ENCODE results near the gene SHC2. TPM values are rescaled to one million over a fixed set of nuclear protein-coding genes. Genes with fewer than 3 reads are reported as not detected.
"Not testable (repeated sequence)": the region's sequence is repeated elsewhere in the genome, so short reads cannot be mapped to it uniquely, and the experiment has no call there.

Gene SHC2
- total RNA-seq, 1 donor from 2014 or later = 2.1 TPM

DNA sequence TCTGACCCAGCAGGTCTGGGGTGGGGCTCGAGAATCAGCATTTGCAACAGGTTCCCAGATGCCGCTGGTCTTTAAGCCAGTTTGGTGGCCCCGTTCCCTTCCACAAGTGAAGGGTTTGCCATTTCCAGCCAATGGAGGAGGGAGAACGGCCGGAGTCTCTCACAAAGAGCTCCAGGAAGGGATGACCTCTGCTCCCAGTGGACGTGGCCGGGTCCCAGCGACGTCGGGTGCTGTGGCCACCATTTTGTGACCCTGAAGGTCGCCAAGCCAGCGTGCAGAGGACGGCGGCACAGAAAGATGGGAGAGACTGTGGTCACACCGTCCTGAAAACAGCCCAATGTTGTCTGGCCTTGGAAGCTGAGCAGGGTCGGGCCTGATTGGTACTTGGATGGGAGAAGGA is 8.0 kb downstream of the SHC2 start:
- no peak overlapping the region for H3K4me3 ChIP-seq (ENCODE audit: low read depth, low read length)
- TF ChIP-seq, protein P1, sequence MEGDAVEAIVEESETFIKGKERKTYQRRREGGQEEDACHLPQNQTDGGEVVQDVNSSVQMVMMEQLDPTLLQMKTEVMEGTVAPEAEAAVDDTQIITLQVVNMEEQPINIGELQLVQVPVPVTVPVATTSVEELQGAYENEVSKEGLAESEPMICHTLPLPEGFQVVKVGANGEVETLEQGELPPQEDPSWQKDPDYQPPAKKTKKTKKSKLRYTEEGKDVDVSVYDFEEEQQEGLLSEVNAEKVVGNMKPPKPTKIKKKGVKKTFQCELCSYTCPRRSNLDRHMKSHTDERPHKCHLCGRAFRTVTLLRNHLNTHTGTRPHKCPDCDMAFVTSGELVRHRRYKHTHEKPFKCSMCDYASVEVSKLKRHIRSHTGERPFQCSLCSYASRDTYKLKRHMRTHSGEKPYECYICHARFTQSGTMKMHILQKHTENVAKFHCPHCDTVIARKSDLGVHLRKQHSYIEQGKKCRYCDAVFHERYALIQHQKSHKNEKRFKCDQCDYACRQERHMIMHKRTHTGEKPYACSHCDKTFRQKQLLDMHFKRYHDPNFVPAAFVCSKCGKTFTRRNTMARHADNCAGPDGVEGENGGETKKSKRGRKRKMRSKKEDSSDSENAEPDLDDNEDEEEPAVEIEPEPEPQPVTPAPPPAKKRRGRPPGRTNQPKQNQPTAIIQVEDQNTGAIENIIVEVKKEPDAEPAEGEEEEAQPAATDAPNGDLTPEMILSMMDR (conservative IDR thresholded peaks at IDR 0.05; ENCODE audit: low read depth, low read length) = no peak
- no peak for DNase-seq (ENCODE audit: low read depth)

DNA sequence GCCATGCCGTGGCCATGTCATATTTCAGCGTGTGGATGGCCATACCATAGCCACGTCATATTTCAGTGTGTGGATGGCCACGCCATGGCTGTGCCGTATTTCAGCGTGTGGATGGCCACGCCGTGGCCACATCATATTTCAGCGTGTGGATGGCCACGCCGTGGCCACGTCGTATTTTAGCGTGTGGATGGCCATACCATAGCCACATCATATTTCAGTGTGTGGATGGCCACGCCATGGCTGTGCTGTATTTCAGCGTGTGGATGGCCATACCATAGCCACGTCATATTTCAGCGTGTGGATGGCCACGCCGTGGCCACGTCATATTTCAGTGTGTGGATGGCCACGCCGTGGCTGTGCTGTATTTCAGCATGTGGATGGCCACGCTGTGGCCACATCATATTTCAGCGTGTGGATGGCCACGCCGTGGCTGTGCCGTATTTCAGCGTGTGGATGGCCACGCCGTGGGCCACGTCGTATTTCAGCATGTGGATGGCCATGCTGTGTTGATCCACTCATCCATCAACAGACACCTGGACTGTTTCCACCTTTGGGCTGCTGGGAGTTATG is 9.8 kb downstream of the SHC2 start:
- H3K4me3 ChIP-seq (ENCODE audit: low read depth, low read length); DNase-seq (ENCODE audit: low read depth): not testable (repeated sequence)

DNA sequence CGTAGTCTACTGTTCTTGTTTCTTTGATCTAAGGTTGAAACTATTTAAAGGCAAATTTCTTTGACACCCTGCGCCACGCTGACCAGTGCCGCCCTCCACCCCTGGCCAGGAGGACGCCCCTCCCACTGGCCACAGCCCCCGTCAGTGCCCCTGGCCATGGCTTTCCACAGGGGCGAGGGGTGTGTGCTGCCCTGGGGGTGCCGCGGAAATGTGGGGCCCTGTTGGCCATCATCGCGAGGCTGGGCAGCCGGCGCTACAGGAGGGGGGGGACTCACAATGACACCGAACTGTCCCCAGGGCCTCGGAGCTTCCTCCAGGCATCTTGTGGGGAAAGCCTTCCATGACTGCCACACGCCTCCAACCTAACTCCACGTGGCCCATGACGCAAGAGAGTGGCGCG is 10.9 kb downstream of the SHC2 start:
- TF ChIP-seq, protein P1 (conservative IDR thresholded peaks at IDR 0.05; ENCODE audit: low read depth, low read length) = no peak
- DNase-seq (ENCODE audit: low read depth) = no peak
- H3K4me3 ChIP-seq (ENCODE audit: low read depth, low read length) = no peak overlapping the region

DNA sequence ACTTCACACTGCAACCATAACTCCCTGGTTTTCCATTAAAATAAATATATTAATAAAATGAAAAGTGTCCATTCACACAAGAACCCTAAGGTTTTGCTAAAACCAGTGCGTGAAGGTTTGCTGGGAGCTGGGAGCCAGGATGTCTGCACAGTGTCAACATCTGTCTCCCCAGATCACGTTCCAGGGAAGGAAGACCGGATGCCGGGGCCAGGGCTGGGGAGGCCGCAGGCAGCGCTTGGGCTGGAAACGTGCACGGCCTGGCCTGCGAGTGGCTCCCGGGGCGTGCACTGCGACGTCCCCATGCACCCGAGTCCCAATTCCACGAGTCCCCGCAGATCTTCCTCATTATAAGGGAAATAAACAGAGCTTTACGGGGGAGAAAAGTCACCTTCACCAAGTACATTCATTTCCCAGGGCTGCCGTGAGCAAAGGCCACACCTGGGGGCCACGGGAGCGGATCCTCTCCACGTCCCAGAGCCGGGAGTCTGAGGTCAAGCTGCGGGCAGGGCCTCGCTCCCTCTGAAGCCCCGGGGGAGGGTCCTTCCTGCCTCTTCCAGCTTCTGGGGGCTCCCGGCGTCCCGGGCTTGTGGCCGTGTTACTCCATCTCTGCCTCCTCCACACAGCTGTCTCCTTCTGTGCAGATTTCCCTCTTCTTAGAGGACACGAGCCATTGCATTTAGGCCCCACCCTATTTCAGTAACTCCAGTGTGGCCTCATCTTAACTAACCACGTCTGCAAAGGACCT is 12.8 kb downstream of the SHC2 start:
- TF ChIP-seq, protein P1 (conservative IDR thresholded peaks at IDR 0.05; ENCODE audit: low read depth, low read length) = no peak
- no peak overlapping the region for H3K4me3 ChIP-seq (ENCODE audit: low read depth, low read length)
- no peak for DNase-seq (ENCODE audit: low read depth)

DNA sequence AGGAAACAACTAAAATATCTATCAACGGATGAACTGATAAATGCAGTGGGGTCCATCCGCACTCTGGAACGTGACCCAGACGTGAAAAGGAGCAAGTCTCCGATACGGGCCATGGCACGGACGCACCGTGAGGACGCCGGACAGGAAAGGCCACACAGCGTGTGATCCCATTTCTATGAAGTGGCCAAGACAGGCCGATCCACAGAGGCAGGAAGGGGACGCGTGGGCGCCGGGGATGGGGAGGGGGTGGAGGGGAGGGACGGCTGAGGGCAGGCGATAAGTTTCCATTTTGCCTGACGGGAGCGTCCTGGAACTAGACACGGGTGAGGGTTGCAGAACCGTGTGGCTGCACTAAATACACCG is 13.8 kb downstream of the SHC2 start:
- no peak overlapping the region for H3K4me3 ChIP-seq (ENCODE audit: low read depth, low read length)
- no peak for DNase-seq (ENCODE audit: low read depth)
- TF ChIP-seq, protein P1 (conservative IDR thresholded peaks at IDR 0.05; ENCODE audit: low read depth, low read length) = no peak

DNA sequence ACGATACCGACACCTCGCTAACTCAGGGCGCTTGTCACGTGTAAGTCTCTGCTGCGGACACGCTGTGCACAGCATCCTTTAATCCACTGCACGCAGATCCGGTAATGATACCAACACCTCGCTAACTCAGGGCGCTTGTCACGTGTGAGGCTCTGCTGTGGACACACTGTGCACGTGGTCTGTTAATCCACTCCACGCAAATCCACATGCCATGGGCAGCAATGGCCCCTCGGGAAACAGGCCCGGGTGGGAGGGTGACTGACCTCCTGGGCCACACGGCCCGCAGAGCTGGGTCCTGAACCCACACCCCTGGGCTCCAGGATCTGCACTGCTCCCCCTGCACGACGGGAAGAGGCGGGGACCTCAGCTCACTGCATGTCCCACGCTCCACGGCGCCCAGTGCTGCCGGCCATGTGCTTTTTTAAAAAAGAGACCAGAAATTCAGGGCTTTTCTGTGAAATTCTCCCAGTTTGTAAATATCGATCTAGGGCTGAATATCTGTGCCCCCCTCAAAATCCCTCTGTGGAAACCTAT is 16.1 kb downstream of the SHC2 start:
- TF ChIP-seq, protein P1 (conservative IDR thresholded peaks at IDR 0.05; ENCODE audit: low read depth, low read length) = no peak
- H3K4me3 ChIP-seq (ENCODE audit: low read depth, low read length) = no peak overlapping the region
- DNase-seq (ENCODE audit: low read depth) = no peak

DNA sequence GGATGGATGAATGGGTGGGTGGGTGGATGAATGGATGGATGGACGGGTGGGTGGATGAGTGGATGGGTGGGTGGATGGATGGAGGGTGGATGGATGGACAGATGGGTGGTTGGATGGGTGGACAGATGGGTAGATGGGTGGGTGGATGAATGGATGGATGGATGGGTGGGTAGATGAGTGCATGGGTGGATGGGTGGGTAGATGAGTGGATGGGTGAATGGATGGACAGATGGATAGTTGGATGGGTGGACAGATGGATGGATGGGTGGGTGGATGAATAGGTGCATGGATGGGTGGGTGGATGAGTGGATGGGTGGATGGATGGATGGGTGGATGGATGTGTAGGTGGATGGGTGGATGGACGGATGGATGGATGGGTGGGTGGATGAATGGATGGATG is 17.8 kb downstream of the SHC2 start:
- TF ChIP-seq, protein P1 (conservative IDR thresholded peaks at IDR 0.05; ENCODE audit: low read depth, low read length) = no peak
- DNase-seq (ENCODE audit: low read depth) = no peak
- H3K4me3 ChIP-seq (ENCODE audit: low read depth, low read length) = no peak overlapping the region

Data from epithelial cell of proximal tubule (primary cell).